H1 (cell line): ENCODE data around the gene RAB11FIP3. TPM values are rescaled to one million over a fixed set of nuclear protein-coding genes. Genes with fewer than 3 reads are reported as not detected.

Source experiments
- SAP30 ChIP-seq: fragments of 300-600 bp; sonication (generic); IDR thresholded peaks from 2 replicates; pipeline ENCODE4 v1.7.1; 2012; ENCODE audit warnings: low read length, moderate library complexity, mild to moderate bottlenecking, inconsistent platforms; ENCODE audit not compliant: insufficient read depth, insufficient replicate concordance
- polyA plus RNA-seq, 7 experiments: library from polyadenylated mRNA; depleted of rRNA in 3 of 7; stranded (reverse) in 5 of 7; unstranded in 2 of 7; fragments of >200 nt in 5 of 7; fragments of 200-250 nt in 2 of 7; gene quantifications; 1 replicate in 5 of 7; 2 replicates in 1 of 7; 4 replicates in 1 of 7; pipeline versions ENCODE4 v1.2.1 to v1.2.3, GENCODE V29; 2011 to 2013; ENCODE audit warnings: missing spikeins in 2 of 7, mixed read lengths in 2 of 7
- total RNA-seq: library from RNA; stranded (reverse); fragmentation: NEBNext Ultra II Directional; extraction: Animal tissue kit (Norgen Biotek cat#: 25700); gene quantifications from 2 replicates; pipeline ENCODE4 v1.2.1, GENCODE V29; 2021

Gene RAB11FIP3
- total and polyA plus RNA-seq, 2 of the 8 experiments (the other 6 are each of a cell fraction or from before 2014, with no cell fraction given): 9.3 to 35.2 TPM

GRCh38 chr16:381012-381788 is 44.2 kb upstream of the RAB11FIP3 start (continued):
- TF ChIP-seq SAP30: peak; percentile 50
